DOHH2 (cell line): ENCODE measurements around the gene FHOD3.

Experiments
- H3F3A ChIP-seq: fragments of 200-600 bp; sonication (generic), shearing (Covaris generic); 2 replicates; pipeline ENCODE4 v1.6.0; 2016; ENCODE audit warnings: antibody characterized with exemption, mild to moderate bottlenecking; ENCODE audit not compliant: control insufficient read depth, insufficient read depth
- H3K27ac ChIP-seq: fragments of 200-600 bp; sonication (generic); 2 replicates; pipeline ENCODE4 v1.5.1; 2014; ENCODE audit warnings: low read depth, mild to moderate bottlenecking, low read length, moderate library complexity
- H3K27me3 ChIP-seq: fragments of 200-600 bp; sonication (generic); 2 replicates; pipeline ENCODE4 v1.6.1; 2014; ENCODE audit warnings: mild to moderate bottlenecking, low read length, mixed read lengths; ENCODE audit not compliant: control insufficient read depth
- H3K36me3 ChIP-seq: fragments of 200-600 bp; sonication (generic); 2 replicates; pipeline ENCODE4 v1.6.1; 2014; ENCODE audit warnings: mild to moderate bottlenecking, low read length, moderate library complexity, mixed read lengths; ENCODE audit not compliant: control insufficient read depth
- H3K4me1 ChIP-seq: fragments of 200-600 bp; sonication (generic); 2 replicates; pipeline ENCODE4 v1.6.1; 2014; ENCODE audit warnings: mild to moderate bottlenecking, low read length, mixed read lengths; ENCODE audit not compliant: control insufficient read depth
- H3K4me2 ChIP-seq: fragments of 200-600 bp; sonication (generic); 2 replicates; pipeline ENCODE4 v1.6.0; 2014; ENCODE audit warnings: mild to moderate bottlenecking, low read length, moderate library complexity
- H3K4me3 ChIP-seq: fragments of 200-600 bp; sonication (generic); 2 replicates; pipeline ENCODE4 v1.5.1; 2014; ENCODE audit warnings: mild to moderate bottlenecking, low read length, mixed read lengths
- H3K79me2 ChIP-seq: fragments of 200-600 bp; sonication (generic); 2 replicates; pipeline ENCODE4 v1.6.1; 2014; ENCODE audit warnings: mild to moderate bottlenecking, low read length, mixed read lengths; ENCODE audit not compliant: control insufficient read depth
- H3K9me2 ChIP-seq: fragments of 200-600 bp; sonication (generic); replicated peaks from 2 replicates; pipeline ENCODE4 v1.6.1; 2014; ENCODE audit warnings: mild to moderate bottlenecking, low read length, mixed read lengths; ENCODE audit not compliant: control insufficient read depth
- H3K9me3 ChIP-seq: fragments of 200-600 bp; sonication (generic); 2 replicates; pipeline ENCODE4 v1.6.1; 2014; ENCODE audit warnings: antibody characterized with exemption, low read length, mixed read lengths; ENCODE audit not compliant: control insufficient read depth, insufficient read depth
- H4K20me1 ChIP-seq: fragments of 200-600 bp; sonication (generic); 2 replicates; pipeline ENCODE4 v1.6.0; 2014; ENCODE audit warnings: low read depth, mild to moderate bottlenecking, antibody characterized with exemption, low read length, moderate library complexity; ENCODE audit not compliant: control insufficient read depth, insufficient read depth
- EZH2phosphoT487 ChIP-seq: fragments of 200-600 bp; sonication (generic); IDR thresholded peaks from 2 replicates; pipeline ENCODE4 v1.6.1; 2017; ENCODE audit warnings: borderline replicate concordance, mild to moderate bottlenecking, antibody characterized with exemption, low read length, moderate library complexity, mixed read lengths
- TF ChIP-seq, protein P1 (sequence below): fragments of 200-600 bp; sonication (generic); IDR thresholded peaks from one replicate; pipeline ENCODE4 v1.5.1; 2014; ENCODE audit warnings: antibody characterized with exemption, mild to moderate bottlenecking, low read depth, low read length; ENCODE audit not compliant: poor library complexity, severe bottlenecking

Gene FHOD3

DNA sequence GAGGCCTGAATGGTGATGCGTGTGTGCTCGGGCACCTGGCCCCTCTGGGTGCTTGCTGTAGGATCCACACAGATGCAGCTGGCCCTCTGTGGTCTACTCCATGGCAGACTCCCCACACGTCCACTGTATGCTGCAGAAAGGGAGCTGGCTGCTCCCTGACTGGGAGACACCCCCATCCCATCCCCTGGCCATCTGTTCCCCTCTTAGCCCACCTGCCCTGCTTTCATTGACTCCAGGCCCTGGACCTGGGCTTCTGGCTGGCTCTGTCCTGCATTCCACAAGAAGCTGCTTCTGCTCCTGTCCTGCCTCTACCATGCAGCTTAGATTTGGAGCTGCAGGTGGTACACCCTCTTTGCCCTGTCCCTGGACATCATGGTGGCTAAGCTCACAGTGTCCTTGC, 80.1 kb downstream of the FHOD3 start:
- Histone ChIP-seq H3K9me3 (no peaks in the 10 kb centered on the region), H3K4me3 (no peak overlapping the region), H3K4me1 (no peaks in the 10 kb centered on the region), H3K36me3 (no peaks in the 10 kb centered on the region), H3K4me2 (no peak overlapping the region), H3K27ac (no peak overlapping the region), H4K20me1 (no peaks in the 10 kb centered on the region), H3K9me2 (no peaks in the 10 kb centered on the region), H3K79me2 (no peaks in the 10 kb centered on the region), H3K27me3 (peaks cover 11% of the 10 kb centered on the region), H3F3A (no peaks in the 10 kb centered on the region)
- TF ChIP-seq, protein P1, sequence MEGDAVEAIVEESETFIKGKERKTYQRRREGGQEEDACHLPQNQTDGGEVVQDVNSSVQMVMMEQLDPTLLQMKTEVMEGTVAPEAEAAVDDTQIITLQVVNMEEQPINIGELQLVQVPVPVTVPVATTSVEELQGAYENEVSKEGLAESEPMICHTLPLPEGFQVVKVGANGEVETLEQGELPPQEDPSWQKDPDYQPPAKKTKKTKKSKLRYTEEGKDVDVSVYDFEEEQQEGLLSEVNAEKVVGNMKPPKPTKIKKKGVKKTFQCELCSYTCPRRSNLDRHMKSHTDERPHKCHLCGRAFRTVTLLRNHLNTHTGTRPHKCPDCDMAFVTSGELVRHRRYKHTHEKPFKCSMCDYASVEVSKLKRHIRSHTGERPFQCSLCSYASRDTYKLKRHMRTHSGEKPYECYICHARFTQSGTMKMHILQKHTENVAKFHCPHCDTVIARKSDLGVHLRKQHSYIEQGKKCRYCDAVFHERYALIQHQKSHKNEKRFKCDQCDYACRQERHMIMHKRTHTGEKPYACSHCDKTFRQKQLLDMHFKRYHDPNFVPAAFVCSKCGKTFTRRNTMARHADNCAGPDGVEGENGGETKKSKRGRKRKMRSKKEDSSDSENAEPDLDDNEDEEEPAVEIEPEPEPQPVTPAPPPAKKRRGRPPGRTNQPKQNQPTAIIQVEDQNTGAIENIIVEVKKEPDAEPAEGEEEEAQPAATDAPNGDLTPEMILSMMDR, result no peak
- TF ChIP-seq EZH2phosphoT487, result no peak

DNA sequence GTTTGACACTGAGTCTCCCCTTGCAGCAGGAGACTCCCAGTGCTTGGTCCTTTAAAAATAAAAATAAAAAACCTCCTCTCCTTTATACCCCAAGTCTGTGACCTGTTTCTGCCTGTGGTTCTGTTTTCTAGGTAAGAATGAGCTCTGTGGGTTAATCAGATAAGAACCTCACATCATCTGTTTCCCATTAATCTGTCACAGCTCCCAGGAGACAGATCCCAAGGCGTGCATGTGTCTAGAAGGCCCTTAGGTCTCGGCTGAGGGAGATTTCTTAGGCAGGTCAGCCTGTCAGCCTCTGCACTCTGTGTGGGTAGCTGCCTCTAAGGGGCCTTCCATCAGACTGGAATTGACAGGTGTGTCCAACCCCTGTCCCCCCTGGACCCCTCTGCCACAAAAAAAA, 80.7 kb downstream of the FHOD3 start:
- Histone ChIP-seq H3F3A (no peaks in the 10 kb centered on the region), H3K4me1 (no peaks in the 10 kb centered on the region), H3K27ac (no peak overlapping the region), H3K4me3 (no peak overlapping the region), H3K4me2 (no peak overlapping the region), H3K9me2 (no peaks in the 10 kb centered on the region), H3K36me3 (no peaks in the 10 kb centered on the region), H3K9me3 (no peaks in the 10 kb centered on the region), H3K79me2 (no peaks in the 10 kb centered on the region), H3K27me3 (peaks cover 6% of the 10 kb centered on the region), H4K20me1 (no peaks in the 10 kb centered on the region)
- TF ChIP-seq, protein P1, result no peak
- TF ChIP-seq EZH2phosphoT487, result no peak

DNA sequence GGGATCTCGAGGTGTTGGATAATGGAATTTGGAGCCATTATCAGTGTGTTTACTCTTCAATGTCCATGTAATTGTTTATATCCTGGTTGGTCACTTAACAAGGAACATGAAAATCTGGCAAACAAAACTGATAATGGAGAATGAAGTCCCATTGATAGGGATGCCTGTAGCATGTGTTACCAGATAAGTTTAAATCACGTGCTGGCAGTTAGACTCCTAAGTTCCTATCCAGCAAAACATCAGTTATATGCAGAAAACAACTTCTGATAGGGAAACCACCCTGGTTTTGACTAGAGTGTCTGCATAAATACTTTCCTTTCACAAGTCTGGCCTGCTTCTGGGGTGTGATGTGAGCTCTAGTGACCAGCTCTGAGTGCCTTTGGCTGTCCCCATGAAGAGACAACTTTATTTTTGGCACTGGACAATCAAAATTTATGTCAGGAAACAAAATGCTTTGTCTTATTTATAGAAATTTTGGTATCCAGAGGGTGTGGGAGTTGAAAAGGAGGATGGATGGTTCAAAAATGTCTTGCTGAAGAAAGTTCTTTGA, 82.0 kb downstream of the FHOD3 start:
- Histone ChIP-seq H3K36me3 (no peaks in the 10 kb centered on the region), H3K4me1 (no peaks in the 10 kb centered on the region), H3F3A (no peaks in the 10 kb centered on the region), H4K20me1 (no peaks in the 10 kb centered on the region), H3K4me3 (no peak overlapping the region), H3K79me2 (no peaks in the 10 kb centered on the region), H3K9me3 (no peaks in the 10 kb centered on the region), H3K4me2 (no peak overlapping the region), H3K9me2 (no peaks in the 10 kb centered on the region), H3K27me3 (no peaks in the 10 kb centered on the region; the same call in none of the 2 replicates), H3K27ac (no peak overlapping the region)
- TF ChIP-seq EZH2phosphoT487, result no peak
- TF ChIP-seq, protein P1, result no peak
